Retina (tissue), 1 donor: ENCODE results near the gene PEX10.

Experiments
- DNase-seq: peaks from one replicate; pipeline ENCODE4 v3.0.0-alpha.2; 2016

PEX10 gene

GRCh38 chr1:2422523-2422922, 10.2 kb upstream of the PEX10 start:
- no peak for DNase-seq

- no peak for DNase-seq
Measured at GRCh38 chr1:2419416-2419815, 7.1 kb upstream of the PEX10 start.

- no peak for DNase-seq
Measured at GRCh38 chr1:2418791-2419320, 6.5 kb upstream of the PEX10 start.

- DNase-seq: no peak
Measured at GRCh38 chr1:2417833-2418225, 5.5 kb upstream of the PEX10 start.

GRCh38 chr1:2417083-2417832, 4.9 kb upstream of the PEX10 start:
- no peak for DNase-seq

DNA sequence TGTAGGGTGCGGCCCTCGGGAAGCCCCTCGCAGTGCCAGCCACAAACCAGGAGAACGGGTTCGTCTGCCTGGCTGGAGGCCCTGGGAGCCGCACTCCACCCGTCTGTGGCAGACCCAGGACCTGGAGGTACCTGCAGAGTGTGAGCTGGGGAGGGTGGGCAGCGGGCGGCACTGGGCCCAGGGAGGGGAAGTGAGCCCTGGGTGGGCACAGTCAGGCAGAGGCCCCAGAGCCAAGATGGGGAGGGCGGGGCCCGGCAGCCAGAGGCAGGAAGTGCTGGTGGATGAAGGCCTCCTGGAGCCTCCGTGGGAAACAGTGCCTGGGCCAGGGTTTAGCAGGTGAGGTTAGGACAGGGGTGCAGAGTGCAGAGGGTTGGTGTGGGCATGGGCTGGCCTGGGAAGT, 4.0 kb upstream of the PEX10 start:
- DNase-seq: no peak

DNA sequence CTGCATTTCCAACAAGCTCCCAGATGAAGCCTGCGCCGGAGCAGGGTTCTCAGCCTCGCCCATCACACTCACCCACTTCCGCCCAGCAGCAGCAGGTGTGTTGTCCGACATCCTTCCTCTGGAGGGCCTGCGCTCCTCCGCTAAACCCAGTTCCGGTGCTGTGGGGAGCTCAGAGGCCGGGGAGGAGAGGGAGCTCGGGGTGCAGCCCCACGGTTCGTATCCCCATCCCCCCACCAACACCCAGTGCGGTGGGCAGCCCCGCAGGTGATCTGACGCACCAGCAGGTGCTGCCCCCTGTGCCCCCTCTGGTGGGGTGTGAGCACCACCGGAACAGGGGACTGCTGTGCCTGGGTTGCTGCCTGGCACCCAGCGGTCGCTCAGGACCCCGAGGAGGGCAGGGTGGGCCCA, 3.4 kb upstream of the PEX10 start:
- no peak for DNase-seq

- no peak for DNase-seq
Measured at GRCh38 chr1:2415337-2415736, 3.0 kb upstream of the PEX10 start.

DNA sequence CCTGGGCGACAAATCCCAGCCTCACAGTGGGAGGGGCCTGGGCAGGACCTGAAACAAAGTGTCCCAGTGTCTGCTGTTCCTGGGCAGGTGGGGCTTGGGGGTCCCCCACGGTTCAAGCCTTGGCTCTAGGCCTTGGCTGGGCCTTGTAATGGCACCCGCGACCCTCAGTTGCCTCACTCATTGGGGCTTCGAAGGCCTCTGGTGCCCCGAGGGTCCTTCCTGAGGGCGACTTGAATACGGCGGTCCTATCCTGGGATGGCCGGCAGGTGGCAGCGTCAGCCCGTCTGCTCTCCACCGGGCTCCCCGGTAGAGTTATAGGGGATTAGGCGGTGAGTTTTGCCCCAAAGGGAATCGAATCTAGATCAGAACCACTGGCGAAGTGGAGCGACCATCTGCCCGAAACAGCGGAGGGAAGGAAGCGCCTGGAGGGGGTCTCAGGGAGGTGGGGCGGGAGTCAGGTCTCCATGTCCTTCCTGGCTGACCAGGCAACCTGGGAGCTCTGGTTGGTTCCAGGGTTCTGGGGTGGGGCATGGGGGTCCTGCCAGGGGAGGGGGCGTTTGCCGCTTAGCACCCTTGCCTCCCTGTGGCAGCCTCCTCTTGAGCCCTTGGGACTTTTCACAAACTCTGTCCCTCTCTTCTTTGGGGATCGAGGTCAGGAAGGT, 2.1 kb upstream of the PEX10 start:
- DNase-seq: peak; percentile 87

GRCh38 chr1:2413495-2414296, 1.3 kb upstream of the PEX10 start:
- peak; percentile 33 for DNase-seq

DNA sequence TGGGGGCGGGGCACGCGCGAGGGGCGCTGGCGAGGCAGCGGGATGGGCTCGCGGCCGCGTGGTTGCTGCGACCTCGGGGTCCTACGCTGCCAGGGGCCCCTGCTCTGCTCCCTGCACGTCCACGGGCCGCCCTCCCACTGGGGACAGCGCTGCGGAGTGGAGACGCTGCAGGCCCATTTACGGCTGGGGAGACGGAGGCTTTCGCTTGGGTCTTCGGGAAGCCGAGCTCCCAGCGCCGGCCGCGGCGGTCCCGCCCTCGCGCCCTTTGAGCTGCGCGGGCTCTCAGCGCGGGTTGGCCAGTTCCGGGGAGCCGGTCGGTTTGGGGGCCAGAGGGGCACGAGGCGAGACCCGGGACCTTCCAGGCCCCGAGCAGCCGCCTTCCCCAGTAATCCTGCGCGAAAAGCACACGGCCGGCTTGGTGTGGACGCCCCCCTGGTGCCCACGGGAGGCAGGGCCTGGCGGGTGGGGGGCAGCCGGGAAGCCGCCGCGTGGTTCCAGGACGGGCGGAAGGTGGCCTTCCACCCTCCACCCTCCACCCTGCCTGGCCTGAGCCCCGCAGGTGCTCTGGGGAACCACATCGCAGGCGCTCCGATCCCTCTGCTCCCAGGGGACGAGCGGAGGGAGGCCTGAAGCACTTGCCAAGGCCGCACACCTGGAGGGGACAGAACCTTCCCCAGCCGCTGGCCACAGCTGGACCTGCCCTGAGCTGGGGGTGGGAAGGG, 570 bp upstream of the PEX10 start:
- DNase-seq: peak; percentile 85

DNA sequence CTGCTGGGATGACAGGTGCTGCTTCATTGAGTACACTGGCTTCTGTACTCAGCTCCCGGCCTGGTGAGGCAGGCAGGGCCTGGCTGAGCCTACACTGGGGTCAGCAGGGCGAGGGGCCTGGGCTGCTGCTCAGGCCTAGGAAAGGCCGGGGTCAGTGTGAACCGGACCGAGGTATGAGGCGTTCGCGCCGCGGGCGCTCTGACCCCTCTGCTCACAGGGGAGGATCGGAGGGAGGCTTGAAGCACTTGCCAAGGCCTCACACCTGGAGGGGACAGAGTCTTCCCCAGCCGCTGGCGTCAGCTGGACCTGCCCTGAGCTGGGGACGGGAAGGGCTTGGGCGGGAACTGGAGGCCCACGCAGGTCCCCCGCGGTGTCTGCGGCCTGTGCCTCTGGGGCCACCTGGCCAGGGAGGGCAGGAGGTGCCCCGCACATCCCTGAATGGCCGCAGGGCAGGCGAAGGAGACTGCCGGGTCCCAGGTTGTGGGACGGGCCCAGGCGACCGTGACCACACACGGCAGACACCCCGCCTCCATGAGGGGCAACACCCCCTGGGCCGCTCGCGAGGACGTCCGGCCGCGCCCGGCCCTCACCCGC, 466 bp downstream of the PEX10 start:
- DNase-seq: peak; percentile 42

DNA sequence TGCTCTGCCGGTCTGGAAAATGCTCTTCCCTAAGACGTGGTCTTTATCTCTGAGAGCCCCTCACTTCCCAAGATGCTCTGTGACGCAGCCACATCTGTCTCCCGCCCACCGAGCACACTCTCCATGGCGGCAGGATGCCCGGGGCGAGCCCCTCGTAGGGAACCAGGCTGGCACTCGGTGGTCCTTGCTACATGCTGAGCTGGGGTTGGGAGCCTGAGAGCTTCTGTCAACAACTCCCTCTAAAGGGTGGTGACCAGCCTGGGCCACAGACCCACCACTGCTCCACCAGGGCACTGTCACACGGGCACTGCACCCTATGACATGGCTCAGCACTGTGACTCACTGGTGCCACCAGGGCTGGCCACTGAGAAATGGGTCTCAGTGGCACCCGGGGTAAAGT, 2.6 kb downstream of the PEX10 start:
- no peak for DNase-seq

DNA sequence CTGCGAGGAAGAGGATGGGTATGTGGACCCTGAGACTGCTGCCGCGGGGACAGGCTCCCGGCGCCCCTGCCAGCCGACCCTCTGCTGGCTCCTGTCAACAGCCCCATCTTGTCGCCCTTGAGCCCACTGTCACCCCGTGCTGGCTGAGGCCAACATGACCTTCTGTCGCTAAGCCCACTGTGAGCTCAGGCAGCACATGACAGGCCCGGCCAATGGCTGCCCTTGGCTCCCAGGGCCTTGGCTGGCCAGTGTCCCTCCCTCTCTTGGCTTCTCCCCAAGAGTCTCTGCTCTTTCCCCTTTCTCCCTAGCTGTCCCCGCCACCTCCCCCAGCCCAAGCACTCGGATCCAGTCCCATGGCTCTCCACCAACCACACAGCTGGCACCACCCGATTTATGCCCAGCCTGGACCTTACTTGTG, 3.5 kb downstream of the PEX10 start:
- no peak for DNase-seq

DNA sequence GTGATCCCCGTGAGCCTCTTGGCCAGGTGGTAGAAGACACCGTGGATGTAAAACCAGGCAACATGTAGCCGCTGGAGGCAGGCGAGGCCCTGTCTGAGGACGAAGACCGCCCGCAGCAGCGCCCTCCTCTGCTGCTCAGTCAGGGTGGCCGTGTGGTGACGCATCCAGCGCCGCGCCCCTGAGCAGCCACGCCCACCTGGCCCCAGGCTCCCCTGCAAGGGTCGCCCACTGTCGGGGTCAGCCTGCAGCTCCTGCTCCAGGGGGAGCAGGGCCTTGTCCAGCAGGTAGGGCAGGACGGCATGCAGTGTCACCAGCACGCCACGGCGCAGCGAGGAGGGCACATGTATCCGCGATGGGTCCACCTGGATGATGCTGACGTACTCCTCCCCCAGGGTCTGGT, 3.9 kb downstream of the PEX10 start:
- no peak for DNase-seq

DNA sequence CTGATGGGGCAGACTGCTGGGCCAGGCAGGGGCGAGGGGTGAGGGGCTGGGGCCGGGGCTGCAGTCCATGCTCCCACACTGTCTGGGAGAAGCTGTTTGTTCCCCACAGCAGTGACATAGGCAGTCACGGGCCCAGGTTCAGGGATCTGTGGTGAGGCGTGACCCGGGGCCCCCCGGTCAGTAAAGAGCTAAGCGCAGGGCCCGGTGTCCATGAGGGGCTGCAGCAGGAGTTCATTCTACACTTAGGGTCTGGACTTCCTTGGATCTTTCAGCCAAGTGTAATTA, 4.4 kb downstream of the PEX10 start:
- DNase-seq: no peak

DNA sequence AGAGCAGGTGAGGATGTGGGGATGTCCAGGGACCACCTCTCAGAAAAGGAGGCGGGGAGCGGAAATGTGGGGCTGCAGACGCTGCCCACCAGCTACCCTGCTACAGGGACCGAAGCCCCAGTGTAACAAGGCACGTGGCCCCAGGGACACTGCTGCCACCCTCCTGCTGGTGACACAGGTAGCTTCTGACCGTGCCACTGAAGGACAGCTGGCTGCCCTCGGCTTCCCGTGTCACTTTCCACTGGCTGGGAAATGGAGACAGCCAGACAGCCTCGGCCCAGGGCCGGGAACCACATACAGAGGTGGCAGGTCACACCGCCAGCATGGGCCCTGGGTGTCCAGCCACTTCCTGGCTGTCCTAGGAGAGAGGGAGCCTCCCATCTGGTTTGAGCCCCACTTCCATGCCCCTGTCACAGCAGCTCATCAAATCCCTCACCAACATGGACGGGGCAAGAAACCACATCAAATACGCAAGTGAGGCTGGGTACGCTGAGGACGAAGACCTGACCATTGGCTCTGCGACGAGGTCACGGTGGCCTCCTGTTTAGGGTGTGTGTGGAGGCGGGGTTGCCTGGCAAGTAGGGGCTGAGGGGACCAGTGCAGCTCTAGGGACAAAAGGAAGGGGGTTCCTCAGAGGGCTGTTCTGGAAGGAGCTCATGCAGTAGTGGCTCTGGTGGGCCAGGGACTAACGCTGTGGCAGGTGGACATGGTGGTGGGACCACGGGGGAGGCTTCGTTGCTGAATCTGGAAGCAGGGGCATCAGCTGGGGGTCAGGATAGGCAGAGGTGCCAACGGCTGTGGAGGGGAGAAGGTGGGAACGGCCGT, 5.0 kb downstream of the PEX10 start:
- no peak for DNase-seq

DNA sequence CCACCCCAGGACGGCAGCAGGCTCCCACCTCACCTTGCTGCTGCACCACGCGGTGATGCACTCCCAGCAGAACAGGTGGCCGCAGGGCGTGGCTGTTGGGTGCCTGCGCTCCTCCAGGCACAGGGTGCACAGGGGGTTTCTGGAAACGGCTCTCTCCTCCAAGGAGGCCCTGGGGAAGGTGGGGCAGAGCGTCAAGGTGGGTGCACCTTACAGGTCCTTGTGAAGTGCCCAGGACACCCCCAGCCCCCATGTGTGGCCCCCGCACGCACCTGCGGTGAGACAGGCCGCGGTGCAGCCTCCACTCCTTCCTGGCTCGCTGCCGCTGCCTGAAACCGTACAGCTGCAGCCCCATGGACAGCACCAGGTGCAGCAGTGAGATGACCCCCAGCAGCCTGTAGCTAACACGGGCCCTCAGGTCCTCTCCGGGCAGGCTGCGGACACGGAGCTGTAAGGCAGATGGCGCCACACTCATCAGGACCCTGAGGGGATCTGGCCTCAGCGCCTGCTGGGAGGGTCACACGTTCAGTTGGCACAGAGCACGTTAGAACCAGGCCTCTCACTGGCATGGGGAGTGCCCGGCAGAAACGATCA, 5.8 kb downstream of the PEX10 start:
- DNase-seq: no peak

DNA sequence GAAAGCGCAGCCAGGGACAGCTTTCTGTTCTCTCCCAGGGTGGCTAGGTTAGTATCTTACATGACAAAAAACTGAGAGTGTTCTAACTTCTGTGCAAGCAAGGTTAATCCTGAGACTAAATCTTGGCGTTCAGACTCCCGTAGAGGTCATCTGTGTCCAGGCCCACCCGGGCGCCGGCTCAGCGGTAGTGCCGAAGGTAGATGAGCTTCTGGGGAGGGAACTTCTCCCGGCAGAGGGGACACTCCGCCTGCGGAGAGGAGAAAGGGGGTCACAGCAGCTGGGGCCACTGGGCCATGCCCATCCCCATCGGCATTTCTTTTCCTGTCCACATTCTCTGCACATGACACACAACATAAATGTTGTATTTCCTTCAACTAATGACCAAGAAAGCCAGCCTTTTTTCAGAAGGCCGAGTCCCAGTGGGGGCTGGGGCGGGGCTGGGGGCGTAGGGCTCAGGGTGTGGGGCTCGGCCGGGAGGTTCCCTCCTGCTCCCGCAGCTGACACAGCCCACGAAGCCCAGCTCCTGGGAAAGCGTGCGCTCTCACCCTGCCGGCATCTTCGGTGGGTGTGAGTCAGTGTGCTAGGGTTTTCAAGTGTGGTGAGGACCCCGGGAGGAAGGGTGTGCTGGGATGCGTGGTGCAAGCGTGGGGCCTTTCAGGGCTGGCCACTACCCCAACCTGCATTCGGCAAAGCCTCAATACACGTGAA, 6.6 kb downstream of the PEX10 start:
- DNase-seq: no peak

- DNase-seq: no peak
Measured at GRCh38 chr1:2404890-2405511, 7.4 kb downstream of the PEX10 start.
